Measurements from ENCODE around the gene CFAP47. TPM values are rescaled to one million over a fixed set of nuclear protein-coding genes. Genes with fewer than 3 reads are reported as not detected.

The CFAP47 gene, protein sequence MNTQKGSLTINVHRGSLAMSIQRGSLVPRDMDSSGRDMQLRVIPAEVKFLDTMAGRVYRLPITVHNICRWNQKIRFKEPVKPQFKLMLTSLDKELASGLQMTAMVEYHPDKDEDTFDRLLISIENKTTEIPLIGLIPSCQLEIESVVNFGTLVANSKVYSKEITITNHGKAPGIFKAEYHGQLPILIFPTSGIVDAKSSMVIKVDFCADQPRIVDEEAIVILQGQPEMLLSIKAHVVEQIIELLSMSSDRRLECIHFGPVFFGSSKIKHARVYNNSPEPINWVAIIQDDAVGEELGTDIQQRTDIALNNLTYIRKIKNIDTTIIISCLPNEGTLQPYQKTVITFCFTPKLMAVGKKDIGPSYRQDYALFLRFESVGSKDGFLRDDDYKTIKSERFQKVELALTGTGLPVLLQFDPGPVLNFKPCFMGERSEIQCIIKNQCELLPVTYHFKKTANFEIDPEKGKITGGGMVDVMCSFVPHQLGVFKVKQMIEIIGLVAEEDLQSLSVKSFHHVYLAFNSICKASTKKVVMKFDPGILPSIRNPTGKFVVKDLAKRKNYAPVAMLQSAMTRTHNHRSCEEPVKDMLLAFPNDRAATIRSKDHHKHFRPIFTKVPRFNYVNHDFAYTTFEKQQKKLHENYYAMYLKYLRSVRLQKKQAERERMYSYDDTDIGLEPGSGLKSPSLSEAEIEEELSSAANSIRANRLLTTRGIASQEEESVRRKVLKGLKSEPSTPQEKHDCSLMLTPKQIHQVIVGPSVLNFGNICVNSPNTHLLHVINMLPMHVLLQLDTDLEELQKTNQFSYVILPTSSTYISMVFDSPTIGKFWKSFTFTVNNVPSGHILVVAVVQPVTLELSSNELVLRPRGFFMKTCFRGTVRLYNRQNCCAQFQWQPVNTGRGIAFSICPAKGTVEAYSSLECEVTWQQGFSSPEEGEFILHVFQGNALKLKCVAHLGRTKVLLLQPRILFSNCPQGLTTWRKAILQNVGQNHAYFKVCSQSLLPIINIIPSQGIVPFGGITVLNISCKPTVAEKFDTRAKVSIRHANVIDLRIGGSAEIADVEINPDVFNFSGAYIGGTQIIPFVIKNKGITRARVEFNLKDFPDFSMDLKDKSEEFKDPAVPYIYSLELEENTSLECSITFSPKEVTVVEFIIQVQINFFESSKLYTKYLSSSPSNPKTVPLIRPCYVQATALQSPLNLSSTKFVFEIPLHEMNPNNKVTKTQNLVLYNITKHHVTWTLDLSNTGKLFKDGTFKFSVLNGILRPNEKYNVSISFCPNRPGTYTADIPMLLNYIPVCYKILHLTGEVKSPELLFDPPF (N-terminal part only)
- polyA plus RNA-seq (2011; rRNA removed) = 0.01 and 0.03 TPM in 2 replicates
- polyA plus RNA-seq (2012; cell fraction: cytosol; rRNA removed) = not detected in 2 replicates
- polyA plus RNA-seq (2012; cell fraction: nucleus; rRNA removed) = not detected in 2 replicates
- polyA plus RNA-seq (2017; fragmentation: RNase III; extraction: RNeasy Plus Mini Kit Qiagen cat#74134 plus additional on column Dnase treatment) = 0.03 TPM in 1 of 3 replicates, not detected in the others
- not detected in 2 replicates for polyA minus RNA-seq (2011; rRNA and poly(A)+ RNA removed)

DNA sequence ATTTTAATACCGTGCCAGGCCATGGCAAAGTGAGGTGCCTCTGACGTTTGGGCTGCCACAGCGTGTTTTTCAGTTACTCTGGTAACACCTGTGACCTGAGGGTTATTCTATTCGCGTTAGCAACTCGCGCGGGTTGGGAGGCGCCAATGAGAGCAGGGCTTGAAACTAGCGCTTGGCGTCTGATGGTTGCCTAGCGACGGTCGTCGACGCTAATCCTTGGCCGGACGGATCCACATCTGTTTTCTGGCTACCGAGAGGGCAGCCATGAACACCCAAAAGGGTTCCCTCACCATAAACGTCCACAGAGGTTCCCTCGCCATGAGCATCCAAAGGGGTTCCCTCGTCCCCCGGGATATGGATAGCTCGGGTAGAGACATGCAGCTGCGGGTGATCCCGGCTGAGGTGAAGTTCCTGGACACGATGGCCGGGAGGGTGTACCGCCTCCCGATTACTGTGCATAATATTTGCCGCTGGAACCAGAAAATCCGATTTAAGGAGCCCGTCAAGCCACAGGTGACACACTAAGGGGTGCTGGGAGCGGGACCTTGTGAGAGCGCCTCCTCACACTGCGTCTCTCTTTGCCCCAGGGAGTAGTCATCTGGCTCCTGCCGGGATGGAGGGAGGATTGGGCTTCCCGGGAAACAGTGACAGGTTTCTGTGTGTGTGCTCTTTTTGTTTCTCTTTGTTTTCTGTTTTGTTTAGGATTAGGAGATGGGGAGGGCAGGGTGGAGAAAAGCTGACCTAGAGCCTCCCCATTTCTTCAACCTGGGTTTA lies at the start of gene CFAP47:
Gene CFAP47 (plus strand): TSS at position 199 of the 774 bp plus-strand sequence. CDS start 66 bp downstream, at position 265.
- 0% methylated on average over 9 of the region's 38 CpGs for WGBS (ENCODE audit: missing lambda C conversion rate)
- Histone ChIP-seq H3K27ac (no peak within 1 kb of the TSS), H3K4me3 (peak within 1 kb of the TSS; percentile 28; the same call in 2 of the 3 replicates), H3K4me1 (no peaks in the 10 kb centered on the region), H3K4me2 (peak within 1 kb of the TSS; percentile 50), H3K9me3 (no peaks in the 10 kb centered on the region)
- TF ChIP-seq HOXA7 (CRISPR knock-in tag; IDR thresholded peaks at IDR 0.05) (no peak), ATOH8 (CRISPR knock-in tag; IDR thresholded peaks at IDR 0.05; ENCODE audit: low read depth) (no peak), RFX5 (IDR thresholded peaks at IDR 0.05) (no peak), NPAS2 (CRISPR knock-in tag; IDR thresholded peaks at IDR 0.05; ENCODE audit: borderline replicate concordance) (no peak), JUNB (IDR thresholded peaks at IDR 0.05) (no peak), ZFP36 (IDR thresholded peaks at IDR 0.05; ENCODE audit: borderline replicate concordance, partially characterized antibody) (no peak), SREBF2 (IDR thresholded peaks at IDR 0.05) (no peak), TFCP2L1 (CRISPR knock-in tag; IDR thresholded peaks at IDR 0.05) (no peak), CHD4 (IDR thresholded peaks at IDR 0.05; ENCODE audit: borderline replicate concordance) (no peak), POLR2A (IDR thresholded peaks at IDR 0.05; ENCODE audit: low read length) (no peak), MYC (IDR thresholded peaks at IDR 0.05; ENCODE audit: borderline replicate concordance, low read length) (no peak), ZSCAN20 (CRISPR knock-in tag; IDR thresholded peaks at IDR 0.05) (no peak), EHMT2 (IDR thresholded peaks at IDR 0.05; ENCODE audit: low read depth) (no peak), USF2 (IDR thresholded peaks at IDR 0.05) (no peak), JUN (IDR thresholded peaks at IDR 0.05) (no peak), KDM1A (IDR thresholded peaks at IDR 0.05; ENCODE audit: low read depth) (no peak)
- TF ChIP-seq, protein P1, sequence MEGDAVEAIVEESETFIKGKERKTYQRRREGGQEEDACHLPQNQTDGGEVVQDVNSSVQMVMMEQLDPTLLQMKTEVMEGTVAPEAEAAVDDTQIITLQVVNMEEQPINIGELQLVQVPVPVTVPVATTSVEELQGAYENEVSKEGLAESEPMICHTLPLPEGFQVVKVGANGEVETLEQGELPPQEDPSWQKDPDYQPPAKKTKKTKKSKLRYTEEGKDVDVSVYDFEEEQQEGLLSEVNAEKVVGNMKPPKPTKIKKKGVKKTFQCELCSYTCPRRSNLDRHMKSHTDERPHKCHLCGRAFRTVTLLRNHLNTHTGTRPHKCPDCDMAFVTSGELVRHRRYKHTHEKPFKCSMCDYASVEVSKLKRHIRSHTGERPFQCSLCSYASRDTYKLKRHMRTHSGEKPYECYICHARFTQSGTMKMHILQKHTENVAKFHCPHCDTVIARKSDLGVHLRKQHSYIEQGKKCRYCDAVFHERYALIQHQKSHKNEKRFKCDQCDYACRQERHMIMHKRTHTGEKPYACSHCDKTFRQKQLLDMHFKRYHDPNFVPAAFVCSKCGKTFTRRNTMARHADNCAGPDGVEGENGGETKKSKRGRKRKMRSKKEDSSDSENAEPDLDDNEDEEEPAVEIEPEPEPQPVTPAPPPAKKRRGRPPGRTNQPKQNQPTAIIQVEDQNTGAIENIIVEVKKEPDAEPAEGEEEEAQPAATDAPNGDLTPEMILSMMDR (IDR thresholded peaks at IDR 0.05) = no peak
- TF ChIP-seq, protein P2, sequence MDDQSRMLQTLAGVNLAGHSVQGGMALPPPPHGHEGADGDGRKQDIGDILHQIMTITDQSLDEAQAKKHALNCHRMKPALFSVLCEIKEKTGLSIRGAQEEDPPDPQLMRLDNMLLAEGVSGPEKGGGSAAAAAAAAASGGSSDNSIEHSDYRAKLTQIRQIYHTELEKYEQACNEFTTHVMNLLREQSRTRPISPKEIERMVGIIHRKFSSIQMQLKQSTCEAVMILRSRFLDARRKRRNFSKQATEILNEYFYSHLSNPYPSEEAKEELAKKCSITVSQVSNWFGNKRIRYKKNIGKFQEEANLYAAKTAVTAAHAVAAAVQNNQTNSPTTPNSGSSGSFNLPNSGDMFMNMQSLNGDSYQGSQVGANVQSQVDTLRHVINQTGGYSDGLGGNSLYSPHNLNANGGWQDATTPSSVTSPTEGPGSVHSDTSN (IDR thresholded peaks at IDR 0.05) = no peak
- ATAC-seq (peak; percentile 20 to 59; a peak in 2 of 6 replicates), DNase-seq (ENCODE audit: low read depth in 1 of 2, low spot score in 1 of 2) (peak; percentile 22 to 36), FAIRE-seq (no peak)
- POLR2A ChIA-PET = no interaction called here
- CTCF ChIA-PET = no interaction called here
